Activated CD4-positive, alpha-beta T cell treated with anti-CD3 and anti-CD28 coated beads, Interleukin-10, Interleukin-2, amounts not matched to agents 100 ng/mL and 50 ng/mL, durations not matched to agents 16 hours and 8 hours (primary cell): ENCODE results near the gene HNRNPA3.
A peak's percentile ranks its signal among the peaks of the same experiment; 100 is the strongest.
"Not testable (repeated sequence)": the region's sequence is repeated elsewhere in the genome, so short reads cannot be mapped to it uniquely, and the experiment has no call there.

ENCODE experiments used
- DNase-seq: peaks from one replicate; pipeline ENCODE4 v3.0.0-alpha.2; 2020

HNRNPA3 gene

DNA sequence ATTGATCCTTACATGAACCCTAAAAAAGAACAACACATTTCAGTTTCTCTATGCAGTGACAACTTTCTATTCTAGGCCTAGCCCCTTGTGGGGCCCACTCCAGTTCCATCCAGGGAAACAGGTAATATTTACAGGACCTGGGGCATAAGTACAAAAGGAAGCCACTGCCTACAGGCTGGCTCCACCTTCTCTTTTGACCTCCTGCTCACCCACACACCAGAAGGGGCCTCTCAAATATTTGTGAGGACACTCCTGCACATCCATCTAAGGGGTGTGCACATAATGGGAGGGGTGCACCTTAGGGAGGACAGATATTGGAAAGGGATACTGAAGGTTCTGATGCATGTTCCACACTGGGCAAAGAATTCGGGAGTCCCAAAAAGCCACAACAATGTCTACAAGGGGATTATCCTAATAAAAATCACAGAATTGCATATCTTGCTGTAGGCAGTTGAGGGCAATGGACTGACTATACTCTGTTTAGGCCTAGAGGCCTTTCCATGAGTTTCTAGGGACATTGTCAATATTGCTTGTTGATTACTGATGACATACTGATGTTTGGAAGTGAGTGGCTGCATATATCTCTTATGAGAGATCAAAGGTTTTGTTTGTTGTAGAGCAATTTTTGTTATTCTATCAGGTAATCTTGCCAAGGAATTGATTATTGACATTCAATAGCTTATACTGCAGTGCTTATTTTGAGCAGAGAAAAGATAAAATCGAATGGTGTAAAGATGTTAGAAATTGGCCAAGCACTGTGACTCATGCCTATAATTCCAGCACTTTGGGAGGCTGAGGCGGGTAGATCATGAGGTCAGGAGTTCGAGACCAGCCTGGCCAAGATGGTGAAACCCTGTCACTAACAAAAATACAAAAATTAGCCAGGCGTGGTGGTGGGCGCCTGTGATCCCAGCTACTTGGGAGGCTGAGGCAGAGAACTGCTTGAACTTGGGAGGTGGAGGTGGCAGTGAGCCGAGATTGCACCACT is 23.8 kb upstream of the HNRNPA3 start:
- DNase-seq, result no peak

DNA sequence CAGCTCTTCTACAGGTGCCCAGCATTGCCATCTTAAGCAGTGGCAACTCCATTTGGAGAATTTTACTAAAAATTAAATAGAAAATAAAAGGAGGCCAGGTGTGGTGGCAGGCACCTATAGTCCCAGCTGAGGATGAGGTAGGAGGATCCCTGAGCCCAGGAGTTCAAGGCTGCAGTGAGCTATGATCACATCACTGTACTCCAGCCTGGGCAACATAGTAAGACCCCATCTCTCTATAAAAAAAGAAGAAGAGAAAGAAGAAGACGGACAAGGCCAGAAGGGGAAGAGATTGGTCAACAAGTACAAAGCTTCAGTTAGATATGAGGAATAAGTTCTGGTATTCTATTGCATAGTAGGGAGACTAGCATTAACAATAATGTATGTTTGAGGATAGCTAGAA is 21.7 kb upstream of the HNRNPA3 start:
- DNase-seq, result no peak

DNA sequence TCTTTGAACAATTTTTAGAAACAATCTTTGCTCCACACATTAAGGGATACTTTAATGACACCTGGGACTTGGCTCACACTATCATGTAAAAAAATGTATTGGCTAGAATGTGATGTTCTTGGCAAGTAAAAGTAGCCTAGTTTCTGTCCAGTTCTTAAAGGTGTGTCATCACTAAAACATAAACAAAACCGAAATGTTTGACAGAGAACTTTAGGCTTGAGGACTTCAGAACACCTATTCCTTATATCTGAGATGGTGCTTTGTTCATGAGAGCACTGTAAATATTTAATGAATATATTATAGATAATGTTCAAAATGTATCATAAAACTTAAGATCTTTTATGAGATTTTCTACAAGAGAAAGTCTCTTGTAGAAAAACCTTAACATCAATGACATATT is 19.8 kb upstream of the HNRNPA3 start:
- DNase-seq, result no peak

DNA sequence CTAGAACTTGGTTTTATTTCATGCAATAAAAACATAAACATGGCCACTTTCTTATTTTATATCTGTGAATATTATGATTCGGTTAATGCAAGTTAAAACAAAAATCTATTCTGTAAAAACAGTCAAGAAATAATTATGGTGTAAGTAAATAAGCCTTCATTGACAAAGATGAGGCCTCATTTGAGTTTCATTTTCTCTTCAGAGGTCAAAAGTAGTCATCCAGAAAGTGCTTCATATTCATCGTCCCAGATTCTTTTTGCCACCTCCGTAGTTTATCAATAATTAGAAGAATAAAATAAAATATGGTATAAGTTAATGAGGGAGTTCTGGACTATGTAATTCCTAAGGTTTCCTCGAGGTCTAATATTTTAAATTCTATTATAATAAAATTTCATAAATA is 19.4 kb upstream of the HNRNPA3 start:
- DNase-seq, result peak; percentile 44

DNA sequence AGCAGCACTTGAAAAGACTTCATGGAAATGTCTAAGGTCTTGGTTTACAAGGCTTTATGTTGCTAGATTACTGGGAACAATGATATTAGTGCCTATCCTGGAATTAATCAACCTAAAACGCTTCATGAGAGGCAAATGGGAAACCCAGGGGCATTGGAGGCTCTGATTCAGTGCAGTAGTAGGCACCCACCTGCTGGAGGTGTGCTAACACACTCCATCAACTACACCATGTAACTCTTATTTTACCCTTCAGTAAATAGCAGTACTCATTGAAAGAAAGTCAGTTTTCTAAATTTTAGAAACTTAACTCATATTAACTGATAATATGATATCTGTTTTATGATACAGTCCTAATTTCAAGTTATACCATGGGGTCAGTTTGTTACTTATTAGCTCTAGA is 17.4 kb upstream of the HNRNPA3 start:
- DNase-seq, result no peak

DNA sequence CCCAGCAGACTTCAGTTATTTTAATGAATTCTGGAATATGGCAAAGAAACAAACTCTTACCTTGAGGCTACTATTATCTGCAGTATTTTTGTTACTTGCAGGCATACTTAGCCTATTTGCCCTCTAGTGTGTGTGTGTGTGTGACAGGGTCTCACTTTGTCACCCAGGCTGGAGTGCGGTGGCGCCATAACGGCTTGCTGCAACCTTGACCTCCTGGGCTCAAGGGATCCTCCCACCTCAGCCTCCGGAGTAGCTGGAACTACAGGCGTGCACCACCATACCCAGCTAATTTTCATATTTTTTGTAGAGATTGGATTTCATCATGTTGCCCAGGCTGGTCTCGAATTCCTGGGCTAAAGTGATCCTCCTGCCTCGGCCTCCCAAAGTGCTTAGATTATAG is 12.2 kb upstream of the HNRNPA3 start:
- DNase-seq, result not testable (repeated sequence)

DNA sequence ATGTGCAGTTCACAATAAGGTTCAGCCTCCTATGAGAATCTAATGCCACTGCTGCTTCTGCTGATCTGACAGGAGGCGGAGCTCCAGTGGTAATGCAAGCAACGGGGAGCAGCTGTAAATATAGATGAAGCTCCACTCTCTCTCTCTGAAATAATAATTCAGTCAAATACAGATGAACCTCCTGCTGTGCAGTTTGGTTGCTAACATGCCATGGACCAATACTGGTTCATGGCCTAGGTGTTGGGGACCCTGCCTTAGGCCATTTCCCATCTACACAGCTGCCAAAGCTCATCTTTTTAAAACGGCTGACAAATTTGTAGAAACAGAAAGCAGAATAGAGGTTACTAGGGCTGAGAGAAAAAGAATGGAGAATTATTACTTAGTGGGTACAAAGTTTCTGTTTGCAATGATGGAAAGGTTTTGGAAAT is 10.7 kb upstream of the HNRNPA3 start:
- DNase-seq, result no peak

DNA sequence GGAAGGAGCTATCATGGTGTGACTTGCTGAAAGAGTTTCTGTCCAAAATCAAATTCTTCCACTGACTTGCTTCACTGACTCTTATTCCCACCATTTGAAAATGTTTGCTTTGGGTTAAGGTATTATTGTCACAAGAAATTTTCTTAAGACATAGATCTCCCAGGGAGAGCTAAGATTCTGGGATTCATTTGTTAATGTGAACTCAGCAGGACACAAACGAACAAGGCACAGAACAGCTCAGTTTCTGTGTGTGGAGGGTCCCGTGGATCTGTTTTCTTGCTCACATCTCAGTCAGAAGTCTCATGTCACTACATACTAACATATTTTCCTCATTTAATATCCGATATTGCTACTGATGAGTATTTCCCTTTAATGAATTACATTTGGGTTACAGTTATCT is 8.2 kb upstream of the HNRNPA3 start:
- no peak for DNase-seq

DNA sequence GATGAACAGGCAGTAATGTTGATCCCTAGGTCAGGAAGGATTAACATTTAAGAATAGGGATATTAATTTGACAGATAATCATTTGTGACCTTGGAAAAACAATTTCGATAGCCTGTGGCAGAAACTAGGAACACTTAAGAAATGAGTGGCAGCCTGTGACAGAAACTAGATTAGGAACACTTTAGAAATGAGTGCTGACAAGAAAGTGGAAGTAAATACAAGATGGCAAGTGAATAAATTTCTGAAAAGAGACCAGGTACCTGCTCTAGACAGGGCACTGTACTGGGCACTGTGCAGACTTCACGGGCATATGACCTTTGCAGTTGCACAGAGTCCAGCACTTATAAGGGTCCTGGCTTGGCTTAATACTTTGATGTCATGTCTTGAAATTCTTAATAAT is 5.5 kb upstream of the HNRNPA3 start:
- peak; percentile 53 for DNase-seq

DNA sequence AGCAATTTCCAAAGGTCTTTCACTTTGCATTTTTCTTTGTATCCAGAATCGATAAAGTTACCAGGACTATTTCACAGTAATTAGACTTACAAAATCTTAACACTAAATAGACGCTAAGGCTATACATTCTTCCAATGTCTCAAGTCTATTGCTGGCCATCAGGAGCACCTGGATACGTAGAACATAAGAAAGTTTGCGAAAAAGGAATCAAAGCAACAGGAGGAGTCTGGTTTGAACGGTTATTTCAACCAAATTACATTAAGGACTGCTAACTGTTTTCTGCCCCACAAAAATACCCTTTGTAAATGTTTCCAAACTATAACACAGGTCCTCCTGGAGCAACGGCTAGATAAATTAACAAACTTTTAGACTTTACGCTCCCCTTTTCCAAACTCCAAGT is 1.4 kb upstream of the HNRNPA3 start:
- DNase-seq, result no peak

DNA sequence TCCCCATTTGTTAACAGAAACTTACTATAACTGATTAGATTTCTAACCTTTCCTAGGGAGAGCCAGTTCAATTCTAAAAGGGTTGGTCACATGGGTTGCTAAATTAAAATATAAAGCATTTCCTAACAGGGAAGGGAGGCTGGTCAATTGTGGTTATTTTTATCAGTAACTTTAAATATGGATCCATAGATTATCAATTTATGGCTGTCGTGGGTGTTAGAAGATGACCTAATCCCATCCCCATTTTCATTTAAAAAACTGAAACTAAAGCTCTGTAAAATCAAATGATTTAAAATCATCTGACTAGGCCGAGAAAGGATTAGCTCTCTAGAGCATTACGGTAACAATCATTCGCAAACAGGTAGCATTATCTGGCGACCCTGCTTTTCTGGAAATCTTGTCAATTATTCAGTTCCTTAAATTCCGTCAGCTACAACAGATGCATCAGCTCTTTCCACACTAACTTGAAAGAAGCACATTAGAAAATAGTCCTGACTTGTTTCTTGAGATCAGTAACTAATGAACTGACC is 953 bp upstream of the HNRNPA3 start:
- DNase-seq, result no peak

DNA sequence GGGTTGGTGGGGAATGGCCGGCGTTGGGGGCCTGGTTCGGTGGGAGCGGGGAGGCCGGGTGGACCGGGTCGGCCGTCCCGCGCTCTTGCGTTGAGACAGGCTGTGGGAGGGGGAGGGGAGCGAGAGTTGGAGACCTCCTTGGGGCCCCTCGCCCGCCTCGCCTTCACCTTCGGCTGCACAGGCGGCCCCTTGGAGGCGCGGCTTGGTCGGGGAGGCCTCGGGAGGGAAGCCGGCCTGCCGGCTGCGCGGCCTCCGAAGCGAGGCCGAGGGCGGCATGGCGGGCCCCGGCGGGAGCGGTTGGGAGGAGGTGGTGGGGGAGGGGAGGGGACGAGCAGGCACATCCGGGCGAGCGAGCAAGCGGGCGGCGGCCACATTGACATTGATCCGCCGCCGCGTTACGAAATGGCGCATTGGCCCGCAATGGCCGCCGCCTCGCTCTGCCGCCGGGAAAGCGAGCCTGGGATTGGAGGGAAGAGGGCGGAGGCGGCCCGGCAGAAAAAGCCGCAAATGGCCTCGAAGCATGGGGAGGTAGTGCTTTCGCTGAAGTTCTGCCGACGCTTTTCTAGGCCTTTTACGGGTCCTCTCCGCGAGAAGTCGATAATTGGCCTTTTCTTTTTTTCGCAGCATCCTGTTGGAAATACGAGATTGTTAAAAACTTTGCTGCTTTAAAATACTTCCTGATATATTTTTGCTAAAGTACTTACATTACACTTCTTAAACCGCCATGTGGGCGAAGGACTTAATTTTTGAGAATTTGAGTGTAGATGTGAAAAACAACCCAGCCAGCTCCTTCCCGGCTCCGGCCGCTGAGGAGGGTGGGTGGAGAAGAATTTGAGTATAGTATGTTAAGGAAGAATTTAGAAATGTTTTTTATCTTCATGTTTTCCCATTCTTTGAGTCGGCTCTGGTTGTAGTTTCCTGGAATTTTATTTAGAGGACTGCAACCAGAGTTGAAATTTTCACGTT is 580 bp downstream of the HNRNPA3 start:
- DNase-seq, result peak; percentile 96

DNA sequence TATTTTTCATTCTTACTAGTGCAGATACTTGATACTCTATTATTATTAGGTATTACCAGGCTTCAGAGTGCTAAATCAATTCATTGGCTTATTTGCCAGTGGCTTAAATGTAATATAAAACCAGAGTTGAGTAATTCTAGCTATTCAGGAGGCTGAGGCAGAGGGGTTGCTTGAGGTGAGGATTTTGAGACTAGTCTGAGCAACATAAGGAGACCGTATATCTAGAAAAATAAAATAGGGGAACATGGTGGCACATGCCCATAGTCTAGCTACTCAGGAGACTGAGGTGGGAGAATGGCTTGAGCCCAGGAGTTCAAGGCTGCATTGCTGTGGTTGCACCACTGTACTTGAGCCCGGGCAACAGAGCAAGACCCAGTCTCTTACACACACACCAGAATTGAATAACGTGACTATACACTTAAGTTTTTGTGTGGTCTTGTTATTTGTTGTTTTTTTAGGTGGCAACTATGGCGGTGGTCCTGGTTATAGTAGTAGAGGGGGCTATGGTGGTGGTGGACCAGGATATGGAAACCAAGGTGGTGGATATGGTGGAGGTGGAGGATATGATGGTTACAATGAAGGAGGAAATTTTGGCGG is 4.8 kb downstream of the HNRNPA3 start:
- no peak for DNase-seq

DNA sequence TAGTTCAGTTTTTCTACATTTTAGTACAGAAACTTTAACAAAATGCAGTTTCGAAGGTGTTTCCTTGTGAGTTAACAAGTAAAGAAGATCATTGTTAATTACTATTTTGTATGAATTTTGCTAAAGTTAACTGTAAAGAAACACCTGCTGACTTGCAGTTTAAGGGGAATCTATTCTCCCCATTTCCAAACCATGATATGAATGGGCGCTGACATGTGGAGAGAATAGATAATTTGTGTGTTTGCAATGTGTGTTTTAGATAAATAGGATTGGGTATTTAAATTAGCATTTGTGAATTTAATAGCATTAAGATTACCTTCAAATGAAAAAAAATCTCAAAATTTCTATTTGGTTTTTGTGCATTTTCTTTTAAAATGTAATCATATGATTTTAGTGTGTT is 7.2 kb downstream of the HNRNPA3 start:
- not testable (repeated sequence) for DNase-seq

DNA sequence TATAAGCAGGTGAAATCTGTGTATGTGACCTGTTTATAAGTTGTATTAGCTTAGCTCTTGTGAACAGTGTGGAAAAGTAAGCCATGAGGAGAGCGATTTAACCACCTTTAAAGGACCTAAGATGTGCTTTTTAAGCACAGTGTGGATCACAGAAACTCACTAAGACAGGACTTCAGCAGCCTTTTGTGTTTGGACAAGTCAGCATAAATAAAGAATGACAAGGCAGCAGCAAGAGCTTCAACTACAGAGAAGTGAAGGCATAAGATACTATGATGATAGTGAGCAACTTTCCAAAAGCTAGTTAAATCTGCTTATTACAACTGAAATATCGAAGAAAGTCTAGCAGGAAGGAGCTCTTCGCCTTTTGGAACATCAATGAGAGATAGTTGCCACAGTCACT is 8.9 kb downstream of the HNRNPA3 start:
- DNase-seq, result no peak

DNA sequence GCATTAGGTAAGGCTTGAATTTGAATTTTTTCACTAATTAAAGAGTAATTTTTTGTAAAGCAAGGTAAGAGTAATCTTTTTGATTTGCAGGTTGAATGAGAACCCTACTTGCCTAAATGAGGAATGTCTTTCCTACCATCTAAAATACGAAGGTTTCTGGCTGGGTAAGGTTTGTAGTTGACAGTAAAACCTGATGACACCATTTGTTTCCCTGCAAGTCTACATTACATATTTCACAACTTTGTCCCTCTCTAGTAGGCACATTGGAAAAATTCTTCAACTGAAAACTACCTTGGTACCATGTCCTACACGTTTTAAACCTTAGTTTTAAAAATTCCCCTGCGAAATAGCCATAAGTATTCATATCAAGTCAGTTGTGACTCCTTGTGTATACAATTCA is 9.4 kb downstream of the HNRNPA3 start:
- DNase-seq, result no peak

DNA sequence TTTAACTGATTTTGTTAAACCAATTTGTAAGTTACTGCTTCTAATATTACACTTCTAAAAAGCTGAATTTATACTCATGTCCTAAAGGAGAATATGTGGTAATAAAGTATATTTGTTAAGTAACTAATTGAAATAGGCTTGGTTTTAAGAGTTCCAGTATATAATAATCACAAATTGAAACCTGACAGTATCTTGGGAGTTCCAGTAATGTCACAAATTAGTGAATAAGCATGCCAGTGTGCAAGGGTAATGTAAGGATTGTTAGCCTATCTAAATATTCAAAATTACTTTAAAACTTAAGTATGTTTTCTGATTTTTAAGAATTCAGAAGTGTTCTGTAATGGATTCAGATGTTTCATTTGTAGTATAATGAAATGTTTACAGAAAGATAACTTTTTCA is 10.8 kb downstream of the HNRNPA3 start:
- not testable (repeated sequence) for DNase-seq

DNA sequence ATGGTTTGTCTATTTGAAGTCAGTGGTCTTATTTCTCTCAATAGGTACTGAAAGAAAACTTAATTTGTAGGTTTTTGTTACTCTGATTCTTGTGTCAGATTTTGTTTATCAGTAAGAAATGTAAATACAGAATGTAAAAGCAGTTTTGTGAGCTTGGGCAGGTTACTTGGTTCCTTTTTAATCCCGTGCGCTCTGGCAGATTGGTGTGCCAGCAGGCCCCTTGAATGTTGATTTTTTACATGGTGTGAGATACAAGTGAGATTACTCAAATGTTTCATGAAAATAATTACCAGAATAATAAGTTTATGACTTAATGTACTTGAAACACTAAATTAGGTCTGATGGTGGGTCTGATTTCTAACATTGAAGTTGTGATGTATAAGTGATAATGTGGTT is 13.4 kb downstream of the HNRNPA3 start:
- no peak for DNase-seq

DNA sequence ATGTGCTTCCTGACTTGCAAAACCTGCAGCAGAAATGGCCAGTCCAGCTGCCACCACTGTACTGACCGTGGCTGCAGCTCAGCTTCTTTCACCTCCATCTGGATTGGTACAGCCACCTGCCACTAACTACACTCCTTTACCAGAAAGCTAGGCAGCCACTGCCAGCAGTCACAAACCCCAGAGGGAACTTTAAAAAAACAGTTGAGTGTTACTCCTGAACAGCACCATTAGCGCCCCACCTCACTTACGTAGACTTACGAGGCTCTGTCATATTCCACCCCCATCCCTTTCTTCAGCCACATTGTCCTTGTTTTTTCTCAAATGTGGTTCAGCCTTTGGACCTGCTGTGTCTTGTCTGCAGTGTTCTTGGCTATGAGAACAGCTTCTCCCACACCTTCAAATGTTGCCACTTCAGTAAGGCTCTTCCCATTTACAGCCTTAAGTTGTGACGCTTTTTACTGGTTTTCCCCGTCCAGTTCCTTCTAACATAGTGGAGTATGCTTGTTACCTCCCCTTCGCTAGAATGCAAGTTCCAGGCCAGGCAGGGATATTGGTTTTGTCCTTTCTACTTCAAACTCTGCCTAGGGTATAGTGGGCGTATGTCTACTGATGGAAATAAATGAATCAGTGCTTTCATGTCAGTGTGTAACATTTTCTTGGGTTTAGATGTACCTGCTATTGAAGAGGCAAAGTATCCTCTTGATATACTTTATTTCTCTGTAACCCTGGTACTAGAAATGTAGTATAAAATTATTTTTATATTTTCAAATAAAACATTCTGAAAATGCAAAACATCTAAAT is 17.0 kb downstream of the HNRNPA3 start:
- DNase-seq, result no peak

DNA sequence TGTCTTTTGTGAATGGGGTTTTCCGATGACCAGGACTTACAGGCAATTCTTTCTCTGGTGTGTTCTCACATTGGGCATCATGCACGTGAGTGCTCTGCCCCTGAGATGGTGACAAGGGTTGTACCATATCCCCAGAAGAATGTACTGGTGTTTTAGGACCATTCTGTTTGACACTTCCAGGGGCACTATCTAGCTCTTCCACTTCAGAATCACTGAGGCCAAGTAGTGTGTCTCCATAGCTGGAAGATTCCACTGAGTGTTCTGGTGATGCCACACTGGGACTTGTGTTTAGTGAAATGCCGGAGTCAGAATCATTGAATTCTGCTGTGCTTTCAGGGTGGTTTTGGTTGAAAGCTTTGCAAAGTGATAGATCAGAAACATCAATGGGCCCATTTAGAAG is 18.7 kb downstream of the HNRNPA3 start:
- no peak for DNase-seq

DNA sequence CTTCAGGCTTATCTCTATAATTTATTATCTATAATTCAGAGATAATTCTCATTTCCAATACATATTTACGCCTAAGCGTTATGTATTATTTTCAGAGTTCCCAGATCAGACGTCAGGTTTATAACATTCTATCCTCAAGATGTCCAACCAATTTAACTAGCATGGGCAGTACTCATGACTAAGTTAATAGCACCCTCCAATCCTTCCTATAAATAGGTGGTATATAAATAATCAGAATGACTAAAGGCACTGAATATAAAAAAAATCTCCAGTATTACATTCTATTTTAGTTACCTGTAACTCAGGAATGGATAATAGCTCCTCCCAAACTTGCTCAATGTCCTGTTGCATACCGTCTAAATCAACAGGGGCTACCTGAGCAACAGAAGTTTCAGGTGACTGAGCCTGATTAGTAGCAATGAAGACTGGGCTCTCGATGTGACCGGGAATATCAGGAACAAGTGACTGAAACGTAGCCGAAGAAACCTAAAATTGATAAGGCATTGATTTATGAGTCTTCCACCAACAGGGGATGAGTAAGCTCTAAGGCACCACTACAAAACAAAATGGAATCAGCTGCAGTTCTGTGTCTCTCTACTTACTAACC is 19.6 kb downstream of the HNRNPA3 start:
- DNase-seq, result no peak

DNA sequence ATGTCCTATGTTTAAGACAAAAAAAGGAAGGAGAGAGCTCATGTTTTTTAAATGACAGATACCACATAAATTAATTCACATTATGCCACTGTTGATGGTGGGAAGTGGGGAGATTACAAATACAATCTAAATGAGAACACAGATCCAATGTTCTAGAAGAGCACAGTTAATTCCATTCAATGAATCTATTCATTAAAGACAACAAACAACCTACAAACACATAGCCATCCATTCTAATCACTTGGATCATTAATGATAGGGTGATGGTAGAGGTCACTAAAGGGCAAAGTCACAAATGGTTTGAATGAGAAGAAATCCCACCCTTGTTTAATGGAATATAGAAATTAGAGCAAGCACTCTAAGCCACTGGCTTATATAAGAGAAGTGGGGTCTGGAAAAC is 21.7 kb downstream of the HNRNPA3 start:
- DNase-seq, result no peak
